GM15510 (cell line): ENCODE data around the gene HSPD1.

Source experiments
- POLR2A ChIP-seq: IDR thresholded peaks from 3 replicates; pipeline ENCODE4 v1.6.1; 2011; ENCODE audit warnings: borderline replicate concordance; ENCODE audit not compliant: insufficient read length; ENCODE audit errors: extremely low read depth

Gene HSPD1

GRCh38 chr2:197502685-197503084, 3.0 kb upstream of the HSPD1 start:
- no peak for TF ChIP-seq POLR2A

DNA sequence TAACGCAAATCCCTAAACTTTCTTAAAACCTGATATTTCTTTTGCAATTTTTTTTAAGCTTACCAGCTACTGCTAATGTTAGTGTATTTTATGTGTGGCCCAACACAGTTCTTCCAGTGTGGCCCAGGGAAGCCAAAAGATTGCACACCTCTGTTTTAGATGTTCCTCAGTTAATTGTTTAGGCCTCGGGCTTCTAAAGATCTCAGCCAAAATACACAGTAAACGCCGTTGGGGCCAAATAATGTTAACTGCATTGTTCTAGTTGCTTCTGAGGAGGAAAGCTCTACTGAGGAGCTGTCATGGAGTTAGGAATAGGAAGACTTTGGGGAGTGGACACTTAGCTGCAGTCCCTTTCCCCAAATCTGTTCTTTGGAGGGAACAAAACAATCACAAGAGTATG, 2.6 kb upstream of the HSPD1 start:
- TF ChIP-seq POLR2A: no peak

DNA sequence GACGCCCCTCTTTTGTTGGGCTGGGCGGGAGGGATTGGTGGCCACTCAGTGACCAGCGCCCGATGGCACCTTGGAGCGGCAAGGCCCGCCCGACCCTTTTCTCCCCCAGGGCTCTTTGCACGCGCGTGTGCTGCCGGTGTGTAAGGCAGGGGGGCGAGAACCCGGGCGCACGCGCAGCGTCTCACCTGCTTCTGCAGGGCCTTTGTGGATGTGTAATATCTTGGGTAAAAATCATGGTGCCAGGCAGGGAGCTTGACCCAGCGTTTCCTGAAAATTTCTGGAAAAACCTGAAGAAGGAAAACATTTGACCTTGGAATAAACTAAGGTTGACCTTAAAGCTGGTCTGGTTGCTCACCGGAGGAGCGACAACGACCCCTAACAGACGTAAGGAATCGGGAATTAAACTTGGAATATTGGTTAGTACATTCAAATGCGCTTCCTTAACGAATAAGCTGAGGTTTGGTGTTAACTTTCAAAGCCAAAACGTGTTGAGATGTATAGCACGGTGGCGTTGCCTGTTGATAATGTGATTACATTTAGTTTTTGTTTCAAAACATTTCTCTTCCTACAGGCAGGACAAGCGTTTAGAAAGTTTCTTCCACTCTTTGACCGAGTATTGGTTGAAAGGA, 977 bp upstream of the HSPD1 start:
- no peak for TF ChIP-seq POLR2A

DNA sequence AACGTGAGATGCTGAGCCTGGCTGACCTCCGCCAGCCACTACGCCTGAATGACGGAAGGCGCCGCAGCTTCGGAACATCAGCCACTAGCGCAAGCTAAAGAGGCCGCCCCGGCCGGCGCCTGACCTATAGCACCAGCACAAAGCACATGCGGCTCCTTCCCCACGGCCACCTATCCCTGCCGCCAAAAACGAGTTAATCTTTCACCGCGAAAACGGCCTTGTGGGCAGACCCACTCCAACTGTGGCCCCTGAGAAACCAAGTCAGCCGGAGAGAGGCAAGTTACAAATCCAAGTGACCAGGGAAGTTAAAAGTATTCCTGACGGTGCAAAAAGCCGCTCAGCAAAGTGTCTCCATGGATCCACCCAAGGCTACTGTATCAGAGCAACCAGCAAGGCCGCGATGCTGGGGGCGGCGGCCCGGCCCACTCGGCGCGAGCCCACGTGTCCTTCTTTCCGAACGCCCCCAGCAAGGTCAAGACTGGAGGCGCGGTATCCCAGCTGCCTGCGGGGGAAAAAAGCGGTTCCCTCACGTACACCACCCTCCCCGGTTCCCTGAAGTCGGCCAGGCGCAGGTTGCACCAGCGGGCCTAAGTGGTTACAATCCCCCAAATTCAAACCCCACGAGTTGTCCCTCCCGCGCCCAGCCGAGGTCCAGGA, 575 bp downstream of the HSPD1 start:
- TF ChIP-seq POLR2A: no peak

- no peak for TF ChIP-seq POLR2A
These were observed 1.3 kb downstream of the HSPD1 start for GRCh38 chr2:197498235-197498936.

DNA sequence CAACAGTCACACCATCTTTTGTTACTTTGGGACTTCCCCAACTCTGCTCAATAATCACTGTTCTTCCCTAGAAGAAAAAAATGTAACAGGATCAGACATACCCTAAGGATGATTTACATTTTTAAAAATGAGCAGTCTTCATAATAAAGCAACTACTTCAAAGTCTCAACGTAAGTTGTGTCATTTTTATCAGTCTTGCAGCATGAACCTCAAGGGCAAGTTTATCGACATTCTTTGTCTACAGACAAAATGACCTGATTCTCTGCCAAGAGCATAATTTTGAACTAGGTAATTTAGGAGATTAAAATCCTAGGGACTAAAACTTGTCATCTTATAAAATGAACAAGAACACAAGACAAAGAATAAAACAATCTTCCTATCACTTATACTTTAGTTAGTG, 2.3 kb downstream of the HSPD1 start:
- TF ChIP-seq POLR2A: no peak

- TF ChIP-seq POLR2A: no peak
These were observed 2.9 kb downstream of the HSPD1 start for GRCh38 chr2:197496695-197497094.

DNA sequence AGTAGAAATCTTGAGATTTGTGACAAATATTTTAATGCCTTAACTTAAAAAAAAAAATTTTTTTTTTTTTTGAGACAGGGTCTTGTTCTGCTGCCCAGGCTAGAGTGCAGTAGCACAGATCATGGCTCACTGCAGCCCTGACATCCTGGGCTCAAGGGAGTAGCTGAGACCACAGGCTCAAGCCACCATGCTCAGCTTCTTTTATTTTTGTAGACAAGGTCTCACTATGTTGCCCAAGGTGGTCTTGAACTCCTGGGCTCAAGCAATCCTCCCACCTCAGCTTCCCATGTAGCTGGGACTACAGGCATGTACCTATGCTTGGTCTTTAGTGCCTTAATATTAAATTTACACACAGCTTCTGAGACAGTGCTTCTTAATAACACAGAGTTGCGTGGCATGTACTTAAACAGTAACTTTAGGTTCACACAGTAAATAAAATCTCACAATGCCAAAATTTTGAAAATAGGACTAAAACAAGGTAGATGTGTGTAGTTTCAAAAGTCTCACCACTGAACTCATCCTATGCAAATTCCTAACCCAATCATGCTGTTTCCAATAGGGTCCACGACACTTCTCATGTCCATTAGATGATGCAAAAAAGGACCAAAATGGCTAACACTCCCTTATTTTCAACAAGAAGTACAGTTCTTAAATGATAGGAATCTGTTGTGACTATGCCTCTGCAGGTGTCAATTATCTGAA, 4.1 kb downstream of the HSPD1 start:
- TF ChIP-seq POLR2A: no peak

DNA sequence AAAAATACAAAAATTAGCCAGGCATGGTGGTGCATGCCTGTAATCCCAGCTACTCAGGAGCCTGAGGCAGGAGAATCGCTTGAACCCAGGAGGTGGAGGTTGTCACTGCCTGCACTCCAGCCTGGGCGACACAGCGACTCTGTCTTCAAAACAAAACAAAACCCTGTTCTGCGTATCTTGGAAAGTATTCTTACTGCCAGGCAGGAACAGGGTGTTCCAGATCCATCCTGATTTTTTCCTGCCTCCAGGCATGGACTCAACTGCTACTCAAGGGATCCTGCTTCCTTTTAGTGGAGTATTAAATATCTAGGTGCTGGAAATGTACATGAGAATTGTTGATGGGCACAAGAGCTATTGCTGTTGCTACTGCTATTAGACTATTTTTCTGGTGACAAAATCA, 12.3 kb downstream of the HSPD1 start:
- no peak for TF ChIP-seq POLR2A

DNA sequence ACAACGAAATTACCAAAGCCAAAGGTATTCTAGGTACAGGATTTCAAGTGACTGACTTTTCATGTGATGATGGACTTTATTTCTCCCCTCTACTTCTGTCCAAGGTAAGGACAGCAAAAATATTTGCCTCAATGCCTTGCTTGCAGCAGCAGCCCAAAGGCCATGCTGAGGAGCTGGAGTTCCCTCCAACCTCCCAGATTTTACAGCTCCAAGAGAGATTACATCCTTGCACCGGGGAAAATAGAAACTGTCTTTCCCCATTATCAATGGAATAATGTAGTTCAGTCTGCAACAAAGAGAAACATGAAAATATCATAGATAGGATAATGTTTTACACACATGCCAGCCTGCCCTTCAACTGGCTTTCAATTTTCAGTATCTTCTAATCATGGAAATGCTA, 13.5 kb downstream of the HSPD1 start:
- TF ChIP-seq POLR2A: no peak

DNA sequence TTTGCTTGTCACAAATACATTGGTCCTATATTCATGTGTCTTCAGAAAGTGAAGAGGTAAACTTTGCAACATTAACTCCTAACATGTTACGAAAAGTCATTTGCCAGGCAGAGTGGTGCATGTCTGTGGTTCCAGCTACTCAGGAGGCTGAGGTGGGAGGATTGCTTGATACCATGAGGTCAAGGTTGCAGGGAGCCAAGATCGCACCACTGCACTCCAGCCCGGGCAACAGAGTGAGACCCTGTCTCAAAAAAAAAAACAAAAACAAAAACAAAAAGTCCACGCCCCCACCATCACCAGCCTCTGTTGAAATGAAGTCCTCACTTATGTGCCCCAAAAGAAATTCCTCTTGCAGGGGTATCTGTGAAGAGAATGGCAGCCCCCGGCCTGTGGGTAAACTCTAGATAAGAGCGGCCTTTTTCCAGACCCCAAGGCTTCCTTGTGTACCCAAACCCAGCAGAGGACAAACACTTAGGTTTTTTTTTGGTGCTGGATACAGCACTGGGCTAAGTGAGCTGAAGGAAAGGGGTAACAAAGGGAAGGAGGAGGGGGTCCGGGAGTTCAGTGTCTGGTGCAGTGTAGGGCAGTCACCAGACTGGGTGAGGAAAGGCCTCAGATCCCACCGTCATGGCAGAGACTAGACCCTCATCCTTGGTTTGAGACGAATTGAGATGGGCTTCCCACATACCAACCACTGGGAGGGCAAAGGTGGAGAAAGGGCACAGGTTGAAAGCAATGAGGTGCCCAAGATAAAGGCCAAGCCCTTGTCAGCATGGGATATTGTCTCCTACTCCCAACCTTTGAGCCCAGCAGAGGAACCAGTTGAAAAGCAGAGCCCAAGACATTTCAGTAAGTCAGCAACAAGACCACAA, 19.2 kb downstream of the HSPD1 start:
- TF ChIP-seq POLR2A: no peak

GRCh38 chr2:197477797-197478196, 21.8 kb downstream of the HSPD1 start:
- no peak for TF ChIP-seq POLR2A

DNA sequence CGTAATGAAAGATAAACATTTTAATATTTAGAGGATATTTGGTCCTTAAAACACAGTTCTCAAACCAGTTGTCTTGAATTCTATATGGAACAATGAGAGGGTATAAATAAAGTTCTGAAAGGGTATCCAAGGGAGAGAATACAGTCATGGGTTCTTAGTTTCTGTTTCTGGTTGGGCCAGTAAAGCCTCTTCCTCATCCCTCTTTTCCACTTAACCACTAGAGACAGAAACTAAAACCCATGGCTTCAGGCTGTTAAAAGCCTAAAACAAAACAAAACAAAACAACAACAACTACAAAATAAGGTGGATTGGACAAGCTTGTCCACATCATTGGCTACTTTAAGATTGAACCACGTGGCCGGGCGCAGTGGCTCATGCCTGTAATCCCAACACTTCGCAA, 27.5 kb downstream of the HSPD1 start:
- no peak for TF ChIP-seq POLR2A

- no peak for TF ChIP-seq POLR2A
These were observed 35.5 kb downstream of the HSPD1 start for GRCh38 chr2:197464175-197464574.
